Measurements from ENCODE around the gene TMX3.

The TMX3 gene

DNA sequence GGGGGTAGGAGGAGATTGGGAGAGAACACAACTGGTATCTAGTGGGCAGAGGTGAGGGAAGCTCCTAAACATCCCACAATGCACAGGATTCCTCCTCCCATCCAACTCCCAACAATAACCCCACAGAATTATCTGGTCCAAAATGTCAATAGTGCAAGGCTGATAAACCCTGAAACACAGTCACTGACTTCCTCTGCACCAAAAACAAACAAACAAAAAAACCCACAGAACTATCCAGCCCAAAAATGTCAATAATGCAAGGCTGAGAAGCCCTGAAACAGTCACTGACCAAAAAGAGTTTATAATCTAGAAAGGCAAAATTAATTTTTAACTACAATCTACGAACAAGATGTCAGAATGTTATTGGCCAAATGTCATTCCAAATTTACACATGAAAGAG is 9.8 kb downstream of the TMX3 start:
- DNase-seq = no peak

DNA sequence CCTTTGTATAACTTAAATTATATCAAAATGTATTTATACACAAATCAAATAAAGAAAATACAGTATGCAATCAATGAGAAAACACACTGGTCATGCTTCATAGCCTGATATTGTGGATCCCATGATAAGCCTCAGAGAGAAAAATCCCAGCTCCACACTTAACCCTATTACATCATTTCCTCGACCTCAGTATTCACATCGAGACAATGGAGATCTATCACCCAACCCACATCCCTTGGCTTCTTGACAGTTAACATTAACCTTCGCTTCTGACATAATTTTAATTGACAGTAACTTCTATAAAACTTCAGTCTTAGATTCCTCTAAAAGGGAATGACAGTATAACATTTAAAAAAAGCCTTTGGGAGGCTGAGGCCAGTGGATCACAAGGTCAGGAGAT is 11.6 kb downstream of the TMX3 start:
- no peak for DNase-seq

DNA sequence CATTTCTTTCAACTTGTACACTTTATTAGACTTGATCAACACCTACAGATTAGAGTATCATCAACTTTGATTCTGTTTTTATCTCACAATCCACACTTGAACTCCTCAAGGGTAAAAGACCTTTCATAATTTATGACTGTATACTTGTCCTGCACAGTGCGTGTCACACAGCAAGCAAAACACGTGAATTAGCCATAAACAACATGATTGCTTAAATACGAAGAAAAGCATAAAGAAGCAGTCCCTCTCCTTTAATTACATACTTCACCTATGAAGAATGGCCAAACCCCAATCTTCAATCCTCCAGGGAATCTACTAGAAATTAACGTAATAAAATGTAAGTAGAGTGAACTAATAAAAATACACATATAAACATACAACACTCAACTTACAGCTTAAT is 13.6 kb downstream of the TMX3 start:
- no peak for DNase-seq

DNA sequence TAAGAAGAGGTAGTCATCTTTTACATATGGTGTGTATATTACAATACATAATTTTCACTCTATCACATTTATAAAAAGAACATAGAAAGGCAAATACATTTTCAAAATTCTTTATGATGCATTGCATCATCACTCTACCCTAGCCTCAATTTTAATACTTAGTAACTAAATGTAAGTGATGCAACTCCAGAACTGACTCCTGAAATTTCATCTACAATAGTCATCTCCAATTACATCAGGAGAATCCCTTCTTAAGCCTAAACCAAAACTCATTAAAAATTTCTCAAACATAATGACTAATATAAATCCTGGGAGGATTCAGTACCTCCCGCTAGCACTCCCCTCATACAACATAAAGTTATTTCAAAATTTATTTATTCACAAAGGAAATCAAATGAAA is 15.9 kb downstream of the TMX3 start:
- DNase-seq = no peak

DNA sequence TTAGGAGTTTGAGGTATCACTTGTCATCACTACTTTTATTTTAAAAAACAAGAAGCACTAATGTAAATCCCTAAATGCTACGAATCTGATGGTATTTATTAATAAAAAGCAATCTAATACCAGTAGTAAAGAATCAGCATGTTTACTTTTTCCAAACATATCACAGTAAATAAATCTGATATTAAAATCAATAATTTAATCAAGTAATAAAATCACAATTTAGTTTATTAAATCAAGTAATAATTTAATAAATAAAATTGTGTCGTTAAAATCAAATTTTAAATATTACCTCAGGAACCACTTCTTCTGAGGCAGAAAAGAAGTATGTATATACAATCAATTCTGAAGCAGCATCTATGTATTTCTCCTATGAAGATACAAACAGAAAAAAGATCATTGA is 18.0 kb downstream of the TMX3 start:
- no peak for DNase-seq

DNA sequence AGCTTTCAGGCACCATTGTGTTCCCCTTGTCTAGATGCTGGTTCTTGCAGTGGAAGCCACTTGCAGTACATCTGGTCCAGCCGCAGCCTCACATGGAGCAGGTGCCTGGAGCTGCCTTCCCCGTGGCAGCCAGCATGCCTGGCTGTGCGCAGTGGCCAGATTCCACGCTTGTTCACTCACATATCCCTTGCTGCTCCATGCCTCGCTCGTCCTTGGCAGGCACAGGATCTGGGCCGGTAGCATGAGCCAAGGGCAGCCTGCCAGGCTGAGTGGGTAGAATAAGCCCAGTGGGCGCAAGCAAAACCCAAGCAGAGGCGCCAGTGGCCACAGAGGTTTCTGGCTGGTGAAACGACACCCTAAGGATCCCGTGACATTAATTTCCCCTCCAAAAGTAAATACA is 20.6 kb downstream of the TMX3 start:
- DNase-seq = no peak

DNA sequence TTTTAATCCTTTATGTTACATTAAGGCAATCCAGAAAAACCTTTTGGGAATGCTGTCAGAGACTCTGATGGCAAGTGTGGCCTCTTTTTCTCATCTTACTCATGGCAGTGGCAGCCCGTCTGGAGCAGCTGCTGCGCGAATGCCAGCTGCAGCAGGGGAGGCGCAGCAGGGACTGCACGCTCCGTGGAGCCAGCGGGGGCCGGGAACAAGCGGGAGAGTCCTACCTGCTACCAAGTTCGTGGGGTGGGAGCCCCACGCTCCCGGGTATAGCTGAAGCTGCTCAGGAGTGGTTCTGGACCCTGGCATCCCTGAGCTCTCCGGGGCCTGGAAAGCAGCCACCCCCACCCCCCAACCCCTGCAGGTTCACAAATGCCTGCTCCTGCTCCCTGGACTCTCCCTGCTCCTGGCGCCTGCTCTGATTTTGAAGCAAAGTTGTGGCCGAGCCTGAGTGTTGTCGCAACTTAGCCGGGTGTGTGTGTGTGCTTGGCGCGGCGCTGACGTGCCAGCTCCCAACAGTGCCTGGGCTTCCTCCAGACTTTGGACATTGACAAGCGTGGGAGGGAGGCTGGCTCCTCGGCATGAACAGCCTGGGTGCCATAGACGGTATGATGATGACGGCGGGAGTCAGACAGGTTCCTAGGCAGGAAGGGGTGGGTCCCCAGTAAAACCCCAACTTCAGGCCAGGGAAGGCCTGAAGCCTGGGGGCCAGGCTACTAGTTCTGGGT is 21.7 kb downstream of the TMX3 start:
- DNase-seq = no peak

DNA sequence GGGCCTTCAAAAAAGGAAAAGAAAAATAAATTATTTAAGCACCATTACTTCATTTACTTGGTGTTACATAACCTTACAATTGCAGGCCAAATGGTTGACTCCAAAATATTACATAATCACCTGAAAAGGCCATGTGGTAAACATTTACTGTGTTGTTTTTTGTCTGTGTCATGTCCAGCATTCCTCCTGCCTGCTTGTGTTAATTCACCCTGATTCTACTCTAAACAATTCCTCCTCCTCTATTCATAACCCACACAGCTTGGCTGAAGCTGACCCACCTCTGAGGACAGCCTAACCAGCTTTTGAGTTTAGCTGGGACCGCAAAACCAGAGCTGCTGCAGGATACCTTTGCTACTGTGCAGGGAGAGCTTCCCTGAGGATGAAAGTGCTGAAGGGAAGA is 35.4 kb downstream of the TMX3 start:
- DNase-seq = no peak

DNA sequence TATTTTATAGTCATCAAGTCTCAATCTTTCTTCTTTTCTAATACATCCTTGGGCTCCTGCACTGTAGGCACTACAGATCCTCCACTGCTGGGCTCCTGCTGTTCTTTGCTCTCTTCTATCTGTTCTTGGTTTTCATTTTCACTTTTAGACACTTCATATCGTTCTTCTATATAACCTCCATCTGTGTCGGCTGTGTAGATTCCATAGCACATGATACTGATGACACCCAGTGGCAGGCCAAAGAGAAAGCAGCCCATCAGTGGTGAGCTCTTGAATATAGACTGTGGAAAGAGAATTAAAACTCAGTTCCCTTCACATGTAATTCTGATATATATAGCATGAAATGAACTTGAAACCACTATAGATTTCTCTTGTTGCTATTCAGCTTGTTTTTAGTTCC is 38.0 kb downstream of the TMX3 start:
- DNase-seq = no peak

DNA sequence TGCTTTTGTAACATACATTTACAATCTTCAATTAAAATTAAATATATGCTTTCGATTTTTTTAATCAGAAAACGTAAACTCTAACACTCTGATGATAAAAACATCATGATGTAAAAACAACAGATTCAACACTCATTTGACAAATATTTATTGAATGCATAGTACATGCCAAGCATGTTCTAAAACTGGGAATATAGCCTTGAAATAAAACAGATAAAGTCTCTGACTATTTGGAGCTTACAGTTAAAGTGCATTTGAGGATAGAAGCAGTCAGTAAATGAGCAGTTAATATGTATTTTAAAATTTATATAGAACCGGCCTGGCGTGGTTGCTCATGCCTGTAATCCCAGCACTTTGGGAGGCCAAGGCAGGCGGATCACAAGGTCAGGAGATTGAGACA is 47.8 kb downstream of the TMX3 start:
- no peak for DNase-seq

DNA sequence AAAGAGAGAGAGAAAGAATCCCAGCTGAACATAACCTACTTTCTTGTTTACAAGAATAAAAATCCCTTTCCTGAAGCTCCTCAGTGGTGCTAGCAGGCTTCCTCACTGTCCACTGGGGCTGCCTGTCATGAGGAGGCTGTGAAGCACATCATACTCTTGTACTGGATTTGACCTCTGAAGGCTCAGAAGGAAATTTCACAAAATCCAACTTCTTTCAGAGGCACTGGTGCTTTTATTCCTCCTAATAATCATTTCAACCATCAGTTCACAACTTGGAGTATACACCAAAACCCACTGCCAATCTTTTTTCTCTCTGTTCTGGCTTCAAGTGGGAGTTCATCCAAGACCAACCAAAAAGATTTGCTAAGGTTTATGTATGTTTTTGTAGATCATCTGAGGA is 48.5 kb downstream of the TMX3 start:
- no peak for DNase-seq

DNA sequence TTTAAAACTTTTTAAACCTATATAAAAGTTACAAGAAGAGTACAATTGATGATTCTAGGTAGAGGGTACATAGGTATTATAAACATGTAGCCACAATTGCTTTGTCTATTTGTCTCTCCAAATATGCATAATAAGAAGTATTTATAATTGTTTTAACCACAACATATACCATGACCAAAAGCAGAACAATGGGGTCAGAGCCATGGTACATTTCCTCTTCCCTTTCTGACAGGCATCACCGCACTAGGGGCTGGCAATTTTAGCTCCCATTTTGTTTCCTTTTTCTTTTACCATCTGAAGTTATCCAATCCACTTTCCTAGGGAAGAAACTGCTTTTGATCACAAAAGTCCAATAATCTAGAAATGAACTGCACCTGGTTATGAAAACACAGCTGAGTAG is 49.3 kb downstream of the TMX3 start:
- no peak for DNase-seq

DNA sequence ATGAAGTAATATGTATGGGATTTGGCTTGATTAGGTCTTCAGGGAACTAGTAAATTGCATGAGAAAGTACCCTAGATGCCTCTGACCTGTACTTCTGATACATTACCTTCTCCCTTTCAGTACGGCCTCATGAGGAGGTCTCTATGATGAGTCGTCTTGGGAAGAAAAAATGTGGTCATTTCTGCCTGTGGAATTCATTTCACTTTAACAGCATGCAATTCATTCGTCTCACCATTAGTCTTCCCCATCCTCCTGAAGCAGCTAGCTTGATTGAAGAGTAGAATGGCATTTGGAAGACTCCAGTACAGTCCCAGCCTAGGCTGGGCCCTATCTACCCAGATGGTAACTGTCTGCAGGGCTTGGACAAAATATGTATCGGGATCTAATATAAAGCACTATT is 52.2 kb downstream of the TMX3 start:
- DNase-seq = no peak

DNA sequence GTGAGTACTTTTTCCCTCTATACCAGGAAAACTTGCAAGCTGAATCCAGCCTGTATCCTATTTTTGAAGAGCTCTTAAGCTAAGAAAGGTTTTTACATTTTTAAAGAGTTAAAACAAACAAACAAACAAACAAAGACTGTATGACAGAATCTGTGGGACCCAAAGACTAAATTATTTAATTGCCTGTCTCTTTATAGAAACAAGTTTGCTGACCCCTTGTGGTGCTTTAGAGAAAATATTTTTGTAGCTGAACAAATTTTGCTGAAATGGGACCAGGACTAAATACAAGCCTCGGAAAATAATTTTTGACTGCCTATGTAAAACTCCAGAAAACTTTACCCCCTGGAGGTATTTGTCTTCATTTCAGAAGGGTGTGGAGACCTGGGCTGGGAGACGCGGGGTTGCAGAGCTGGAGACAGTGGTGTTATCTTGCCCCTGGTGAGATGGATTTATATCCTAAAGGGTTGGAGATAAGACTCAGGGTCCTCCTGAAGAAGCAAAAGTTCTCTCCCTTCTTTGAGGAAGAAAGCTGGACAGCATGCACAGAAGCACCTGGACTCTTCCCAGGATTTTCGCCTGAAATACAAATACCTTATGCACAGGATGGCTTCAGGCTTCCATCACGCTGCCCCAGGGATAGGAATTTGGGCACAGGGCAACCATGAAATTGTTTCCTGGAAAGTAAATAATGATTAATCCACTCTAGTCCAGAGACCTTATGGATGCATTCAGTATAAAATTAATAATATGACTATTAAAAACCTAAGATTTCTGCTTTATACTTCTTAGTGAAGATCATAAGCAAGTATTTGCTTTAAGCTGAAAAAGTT is 54.3 kb downstream of the TMX3 start:
- DNase-seq = no peak

DNA sequence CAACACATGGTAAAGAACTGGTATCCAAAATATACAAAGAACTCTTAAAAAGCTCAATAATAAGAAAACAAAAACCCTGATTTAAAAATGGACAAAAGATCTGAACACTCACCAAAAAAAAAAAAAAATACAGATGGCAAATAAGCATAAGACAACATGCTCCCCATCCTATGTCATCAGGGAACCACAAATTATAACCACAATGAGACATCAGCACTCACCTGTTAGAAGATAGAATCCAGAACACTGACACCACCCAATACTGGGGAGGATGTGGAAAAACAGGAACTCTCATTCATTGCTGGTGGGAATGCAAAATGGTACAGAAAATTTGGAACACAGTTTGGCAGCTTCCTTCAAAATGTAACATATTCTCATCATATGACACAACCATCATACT is 66.7 kb downstream of the TMX3 start:
- no peak for DNase-seq

DNA sequence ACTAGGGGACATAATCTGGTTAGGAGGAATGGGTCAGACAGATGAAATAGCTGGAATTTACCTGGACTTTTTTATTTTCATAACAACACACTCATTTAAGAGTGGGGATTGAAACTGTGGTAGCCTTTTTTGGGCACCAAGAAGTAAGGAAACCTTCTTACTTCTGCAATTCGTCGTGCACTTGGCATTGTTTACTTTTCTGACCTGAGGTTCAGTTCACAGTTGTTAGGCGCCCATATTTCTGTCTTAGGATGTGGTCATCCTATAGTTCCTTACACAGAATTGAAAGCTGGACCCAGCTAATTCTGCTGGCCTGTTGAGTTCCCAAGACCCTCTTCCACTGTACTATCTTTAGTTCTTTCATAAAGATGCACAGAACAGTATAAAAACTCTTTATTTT is 72.9 kb downstream of the TMX3 start:
- no peak for DNase-seq

DNA sequence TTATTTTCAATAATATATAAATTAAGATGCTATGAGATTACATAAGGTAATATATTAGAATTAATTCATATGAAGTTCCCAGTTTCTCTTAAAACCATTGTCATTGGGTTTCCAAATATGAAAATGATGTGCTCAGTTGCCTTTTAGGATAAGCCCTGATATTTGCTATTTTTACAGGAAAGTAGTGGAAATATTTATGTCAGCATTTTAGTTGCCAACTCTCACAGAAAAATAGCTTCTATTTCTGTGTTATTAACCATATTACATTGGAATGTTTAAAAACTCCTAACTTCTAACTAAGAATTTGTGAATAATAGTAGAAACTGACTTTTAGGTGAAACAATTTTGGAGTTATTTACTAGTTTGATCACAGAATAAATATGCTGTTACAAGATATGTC is 74.0 kb downstream of the TMX3 start:
- no peak for DNase-seq

DNA sequence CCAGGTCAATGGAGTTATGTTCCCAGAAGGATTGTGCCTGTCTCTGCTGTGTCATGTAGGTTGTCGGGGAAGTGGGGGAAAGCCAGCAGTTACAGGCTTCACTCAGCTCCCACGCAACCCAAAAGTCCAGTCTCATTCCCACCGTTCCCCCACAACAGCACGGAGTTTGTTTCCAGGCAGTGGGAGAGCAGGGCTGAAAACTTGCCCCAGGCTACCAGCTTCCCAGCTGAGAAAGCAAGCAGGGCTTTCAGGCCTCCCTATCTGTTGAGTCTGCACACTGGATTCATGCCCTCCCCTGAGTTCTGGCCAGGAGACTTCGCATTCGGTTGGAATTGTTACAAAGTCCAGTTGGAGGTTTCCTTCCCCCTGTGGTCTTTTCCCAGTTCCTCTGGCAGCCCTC is 76.3 kb downstream of the TMX3 start:
- DNase-seq = no peak

DNA sequence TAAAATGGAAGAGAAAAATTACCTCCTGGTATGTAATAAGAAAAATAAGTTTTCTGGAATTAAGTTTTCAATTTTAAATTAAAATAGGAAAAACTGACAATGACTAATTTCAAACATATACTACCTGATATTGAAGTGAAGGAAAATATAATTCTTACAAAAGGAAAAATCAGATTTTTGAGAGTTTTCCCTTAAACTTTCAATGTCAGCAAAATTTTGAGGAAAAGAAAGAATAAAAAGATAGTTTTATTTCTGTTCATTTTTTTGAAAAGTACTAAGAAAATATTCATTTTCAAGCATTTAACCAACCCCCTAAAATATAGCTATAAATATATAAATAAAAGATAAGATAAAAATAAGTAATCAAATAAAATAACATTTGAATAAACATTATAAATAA is 87.1 kb downstream of the TMX3 start:
- no peak for DNase-seq
